ENCODE results near the gene KCND3.

DNA sequence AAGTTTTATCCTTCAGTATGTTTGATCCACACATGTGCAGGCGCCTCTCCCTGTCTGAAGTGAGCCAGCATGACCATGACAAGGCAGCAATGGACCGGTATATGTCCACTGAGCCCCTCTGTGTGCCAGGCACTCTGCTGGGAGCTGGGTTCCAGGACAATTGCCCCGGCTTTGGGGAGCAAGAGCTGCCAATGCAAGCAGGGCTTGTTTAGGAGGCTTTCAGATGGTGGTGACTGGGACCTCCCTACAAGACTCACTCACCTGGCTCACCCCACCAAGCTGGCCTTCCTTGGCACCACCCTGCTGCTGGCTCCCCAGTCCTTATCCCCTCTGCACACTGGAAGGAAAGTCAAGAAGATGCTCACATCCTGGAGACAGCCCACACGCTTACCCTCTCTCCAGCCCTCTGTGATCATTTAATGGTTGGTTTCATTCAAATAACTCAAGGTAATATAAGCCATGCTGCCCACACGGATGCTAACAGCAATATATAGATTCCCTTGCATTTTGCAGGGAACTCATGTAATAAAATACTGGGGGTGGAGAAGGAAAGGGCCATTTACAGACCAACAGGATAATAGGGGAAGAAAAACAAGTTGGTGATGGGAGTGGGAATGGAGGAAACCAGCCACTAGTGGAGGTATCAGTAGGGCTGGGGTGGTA lies 23.6 kb downstream of the KCND3 start:
- TF ChIP-seq EZH2 (IDR thresholded peaks at IDR 0.05) (no peak), POLR2AphosphoS5 (IDR thresholded peaks at IDR 0.05; ENCODE audit: borderline replicate concordance, low read depth, low read length) (no peak), FOXP2 (optimal IDR thresholded peaks at IDR 0.05; ENCODE audit: control extremely low read depth, extremely low read length, insufficient read depth) (no peak)

Measured in SK-N-MC (cell line).